HCT116 (cell line): Measurements from ENCODE around the gene PRDM11. TPM values are rescaled to one million over a fixed set of nuclear protein-coding genes. Genes with fewer than 3 reads are reported as not detected.

ENCODE experiments used
- ATAC-seq: fragments of 200-7000 bp; cut with Tn5 transposase; 2 replicates; pipeline ENCODE4 v1.9.1; 2020; ENCODE audit warnings: mild to moderate bottlenecking, moderate library complexity
- BruUV-seq: library from RNA; stranded (reverse); fragments of 400-500 nt; replicated peaks from 2 replicates; lab custom pipeline; 2021; lab: Mats Ljungman, UMichigan
- CTCF ChIA-PET: fragments of 300-600 bp; sonication (Branson Sonifier 250); formaldehyde crosslinking; loops from one replicate; lab custom pipeline; 2021; ENCODE audit warnings: antibody characterized with exemption; lab: Charles Lee
- POLR2A ChIA-PET: fragments of 300-600, 350-600 bp; sonication (Branson Sonifier 250); formaldehyde crosslinking; loops from one replicate; lab custom pipeline; 2021; ENCODE audit warnings: antibody characterized with exemption; lab: Charles Lee
- RAD21 ChIA-PET, 2 experiments: fragments of 300-600 bp; sonication (Branson Sonifier 250); formaldehyde crosslinking; loops; one replicate each; lab custom pipeline; 2023; ENCODE audit warnings: low total read pairs in 2 of 2; ENCODE audit not compliant: uncharacterized antibody in 2 of 2, unreplicated experiment in 2 of 2, low non-redundant PET in 1 of 2; lab: Charles Lee
- DNase-seq: peaks from one replicate; pipeline ENCODE4 v3.0.0-alpha.2; 2010; ENCODE audit warnings: low read depth, low spot score
- H2AFZ ChIP-seq: fragments of 200-600 bp; shearing (Covaris generic), sonication (generic); 2 replicates; pipeline ENCODE4 v1.6.1; 2017; ENCODE audit warnings: low read depth, mixed run types, mixed read lengths, antibody characterized with exemption, low read length; ENCODE audit not compliant: poor library complexity, severe bottlenecking
- H3K27ac ChIP-seq: 2 replicates; pipeline ENCODE4 v1.5.1; 2012; ENCODE audit warnings: low read depth, low read length
- H3K27me3 ChIP-seq: fragments of 200-600 bp; sonication (generic); 2 replicates; pipeline ENCODE4 v1.6.1; 2016; ENCODE audit warnings: mixed run types, low read length, mixed read lengths; ENCODE audit not compliant: insufficient read depth
- H3K36me3 ChIP-seq, 2 experiments: fragments of 200-500 bp in 1 of 2; fragments of 200-600 bp in 1 of 2; sonication (Bioruptor generic) in 1 of 2; sonication (generic) in 1 of 2; 2 replicates each; pipeline versions ENCODE4 v1.5.1 to v1.6.1; 2014 to 2016; ENCODE audit warnings: low read length in 2 of 2, inconsistent platforms in 1 of 2, mixed read lengths in 1 of 2, mixed run types in 1 of 2; ENCODE audit not compliant: insufficient read depth in 2 of 2, control insufficient read depth in 1 of 2
- H3K4me1 ChIP-seq, 2 experiments: fragments of 200-600 bp in 1 of 2; sonication (generic) in 1 of 2; 2 replicates each; pipeline versions ENCODE4 v1.5.1 to v1.6.1; 2012 to 2017; ENCODE audit warnings: low read length in 2 of 2, inconsistent platforms in 1 of 2, mild to moderate bottlenecking in 1 of 2, mixed read lengths in 1 of 2, mixed run types in 1 of 2, moderate library complexity in 1 of 2; ENCODE audit not compliant: insufficient read depth in 2 of 2, control insufficient read depth in 1 of 2
- H3K4me2 ChIP-seq: fragments of 200-600 bp; sonication (generic); 2 replicates; pipeline ENCODE4 v1.6.1; 2017; ENCODE audit warnings: mixed run types, low read length, mixed read lengths
- H3K4me3 ChIP-seq, 2 experiments: fragments of 200-600 bp in 1 of 2; sonication (generic) in 1 of 2; replicated peaks in 1 of 2; 2 replicates each; pipeline ENCODE4 v1.5.1; 2011 to 2016; ENCODE audit warnings: low read length in 2 of 2, control low read depth in 1 of 2, low read depth in 1 of 2, mild to moderate bottlenecking in 1 of 2, mixed read lengths in 1 of 2, mixed run types in 1 of 2
- H3K79me2 ChIP-seq: fragments of 200-600 bp; sonication (generic); 2 replicates; pipeline ENCODE4 v1.6.1; 2017; ENCODE audit warnings: mild to moderate bottlenecking, mixed run types, low read length, moderate library complexity, mixed read lengths; ENCODE audit not compliant: insufficient read depth
- H3K9ac ChIP-seq: fragments of 200-600 bp; sonication (generic); 2 replicates; pipeline ENCODE4 v1.6.1; 2016; ENCODE audit warnings: low read length, mixed read lengths
- H3K9me2 ChIP-seq: fragments of 200-600 bp; sonication (generic), shearing (Covaris generic); 2 replicates; pipeline ENCODE4 v1.6.1; 2017; ENCODE audit warnings: mixed run types, mild to moderate bottlenecking, moderate library complexity; ENCODE audit not compliant: insufficient read depth
- H3K9me3 ChIP-seq, 2 experiments: fragments of 200-500 bp in 1 of 2; fragments of 200-600 bp in 1 of 2; sonication (Bioruptor generic) in 1 of 2; sonication (generic) in 1 of 2; 2 replicates each; pipeline ENCODE4 v1.6.1; 2014 to 2017; ENCODE audit warnings: low read length in 2 of 2, mixed read lengths in 2 of 2, inconsistent platforms in 1 of 2, low read depth in 1 of 2, mild to moderate bottlenecking in 1 of 2, mixed run types in 1 of 2, moderate library complexity in 1 of 2; ENCODE audit not compliant: control insufficient read depth in 1 of 2, insufficient read depth in 1 of 2
- H4K20me1 ChIP-seq: fragments of 200-600 bp; sonication (generic), shearing (Covaris generic); 2 replicates; pipeline ENCODE4 v1.6.1; 2017; ENCODE audit warnings: mixed run types, mild to moderate bottlenecking, moderate library complexity; ENCODE audit not compliant: insufficient read depth
- ATF3 ChIP-seq: IDR thresholded peaks from 2 replicates; pipeline ENCODE4 v1.6.1; 2012
- CBX3 ChIP-seq: IDR thresholded peaks from 2 replicates; pipeline ENCODE4 v1.6.1; 2012; ENCODE audit warnings: low read depth
- CTCF ChIP-seq, 3 experiments: fragments of 200-600 bp in 1 of 3; sonication (generic) in 1 of 3; IDR thresholded peaks in 2 of 3; conservative IDR thresholded peaks in 1 of 3; 2 replicates each; pipeline ENCODE4 v1.5.1; 2012 to 2017; ENCODE audit warnings: low read depth in 2 of 3, low read length in 2 of 3, antibody characterized with exemption in 1 of 3, borderline replicate concordance in 1 of 3, control low read depth in 1 of 3, mild to moderate bottlenecking in 1 of 3, mixed read lengths in 1 of 3, mixed run types in 1 of 3, moderate library complexity in 1 of 3; ENCODE audit not compliant: insufficient read depth in 1 of 3
- EGR1 ChIP-seq: IDR thresholded peaks from 2 replicates; pipeline ENCODE4 v1.6.1; 2012; ENCODE audit warnings: low read depth
- ELF1 ChIP-seq: IDR thresholded peaks from 2 replicates; pipeline ENCODE4 v1.6.1; 2012; ENCODE audit warnings: low read depth, borderline replicate concordance
- EZH2 ChIP-seq: fragments of 200-600 bp; sonication (generic); IDR thresholded peaks from 2 replicates; pipeline ENCODE4 v1.6.1; 2017; ENCODE audit warnings: antibody characterized with exemption, mixed run types
- JUND ChIP-seq: IDR thresholded peaks from 2 replicates; pipeline ENCODE4 v1.6.1; 2012
- RAD21 ChIP-seq: IDR thresholded peaks from 2 replicates; pipeline ENCODE4 v1.6.1; 2012; ENCODE audit warnings: low read depth, mild to moderate bottlenecking
- REST ChIP-seq: IDR thresholded peaks from 2 replicates; pipeline ENCODE4 v1.6.1; 2012; ENCODE audit warnings: low read depth
- SIN3A ChIP-seq: IDR thresholded peaks from 2 replicates; pipeline ENCODE4 v1.6.1; 2012; ENCODE audit warnings: low read depth
- SRF ChIP-seq: IDR thresholded peaks from 2 replicates; pipeline ENCODE4 v1.6.1; 2012; ENCODE audit warnings: low read depth
- TCF7L2 ChIP-seq: IDR thresholded peaks from 2 replicates; pipeline ENCODE4 v1.7.0; 2011; ENCODE audit warnings: borderline replicate concordance, inconsistent platforms; ENCODE audit not compliant: insufficient read depth, insufficient read length; ENCODE audit errors: extremely low read depth
- YY1 ChIP-seq: IDR thresholded peaks from 2 replicates; pipeline ENCODE4 v1.6.1; 2011; ENCODE audit warnings: low read length, low read depth, moderate library complexity, mild to moderate bottlenecking; ENCODE audit not compliant: insufficient replicate concordance; ENCODE audit errors: extremely low read depth
- ZBTB33 ChIP-seq: IDR thresholded peaks from 2 replicates; pipeline ENCODE4 v1.6.1; 2011; ENCODE audit warnings: mild to moderate bottlenecking, low read length, moderate library complexity; ENCODE audit not compliant: insufficient replicate concordance; ENCODE audit errors: extremely low read depth
- ZFX ChIP-seq: fragments of 450-650 bp; IDR thresholded peaks from 2 replicates; pipeline ENCODE4 v1.6.1; 2017
- ZNF274 ChIP-seq: fragments of 200-500 bp; sonication (Bioruptor generic); IDR thresholded peaks from 2 replicates; pipeline ENCODE4 v1.6.1; 2014; ENCODE audit warnings: mild to moderate bottlenecking, low read depth, low read length, inconsistent platforms
- intact Hi-C: fragments of 100-400 bp; cut with micrococcal nuclease; formaldehyde crosslinking; loops from 2 replicates; pipeline ENCODE4 v1.10.0; 2022
- total RNA-seq: library from RNA; stranded (reverse); gene quantifications from one replicate; pipeline ENCODE4 v1.2.1, GENCODE V29; 2021; ENCODE audit not compliant: unreplicated experiment

PRDM11 gene
- total RNA-seq, 1 experiment from 2014 or later, result 9.3 TPM

- ChIA-PET CTCF (no interaction called here), POLR2A (no interaction called here)
- no TSS peak for BruUV-seq
Measured at GRCh38 chr11:45158891-45159605, 12.6 kb downstream of the PRDM11 start.

More at GRCh38 chr11:45158891-45159605, 12.6 kb downstream of the PRDM11 start:
- TF ChIP-seq JUND (no peak), ZNF274 (no peak), SRF (no peak), EGR1 (no peak), TCF7L2 (no peak), REST (no peak), RAD21 (no peak), EZH2 (no peak), ELF1 (no peak), CBX3 (no peak), ZBTB33 (no peak), ATF3 (no peak), CTCF (IDR thresholded peaks at IDR 0.05 in 2 of 3, conservative IDR thresholded peaks at IDR 0.05 in 1 of 3; ENCODE audit: borderline replicate concordance in 1 of 3, insufficient read depth in 1 of 3, low read depth in 2 of 3, low read length in 2 of 3) (no peak), ZFX (no peak), YY1 (no peak), SIN3A (no peak)
- intact Hi-C loops, result no loop called here
- Histone ChIP-seq H3K4me3 (no peak overlapping the region), H3K27ac (no peak overlapping the region), H3K9ac (no peak overlapping the region), H3K79me2 (no peaks in the 10 kb centered on the region), H3K9me3 (no peaks in the 10 kb centered on the region), H3K4me2 (no peak overlapping the region), H3K27me3 (no peaks in the 10 kb centered on the region), H4K20me1 (no peaks in the 10 kb centered on the region), H3K4me1 (peaks cover 0 to 2% of the 10 kb centered on the region in 2 experiments; a peak in 1 of 4 replicates), H2AFZ (no peak overlapping the region), H3K9me2 (no peaks in the 10 kb centered on the region), H3K36me3 (no peaks in the 10 kb centered on the region)
- no peak for ATAC-seq
- DNase-seq, result no peak
- RAD21 ChIA-PET, result no interaction called here
